HepG2 (cell line): ENCODE data around the gene F7. TPM values are rescaled to one million over a fixed set of nuclear protein-coding genes. Genes with fewer than 3 reads are reported as not detected.

Experiments used
- ATAC-seq: fragments of 200-7000 bp; cut with Tn5 transposase; 3 replicates; pipeline ENCODE4 v1.9.1; 2020; ENCODE audit warnings: mild to moderate bottlenecking, moderate library complexity
- BruUV-seq: library from RNA; stranded (reverse); fragments of 400-500 nt; replicated peaks from 2 replicates; lab custom pipeline; 2021; lab: Mats Ljungman, UMichigan
- CTCF ChIA-PET: fragments of 300-600 bp; formaldehyde crosslinking; extraction: SDS; loops from one replicate; lab custom pipeline; 2021; ENCODE audit warnings: low total read pairs, inconsistent platforms, low intra/inter-chr PET ratio; lab: Yijun Ruan, JAX
- POLR2A ChIA-PET: fragments of 350-600 bp; sonication (Branson Sonifier 250); formaldehyde crosslinking; loops from one replicate; lab custom pipeline; 2020; ENCODE audit warnings: antibody characterized with exemption, inconsistent platforms; lab: Yijun Ruan, JAX
- DNase-seq: peaks from one replicate; pipeline ENCODE4 v3.0.0-alpha.2; 2015; ENCODE audit warnings: low spot score
- FAIRE-seq: peaks from 3 replicates; lab custom pipeline; 2011; peaks lifted over from hg19 to GRCh38; lab: Jason Lieb, UNC
- H2AFZ ChIP-seq: one replicate; pipeline ENCODE4 v1.6.1; 2011; ENCODE audit warnings: low read length, inconsistent platforms
- H3K27ac ChIP-seq: fragments of 300-600 bp; 3 replicates; pipeline ENCODE4 v1.8.0; 2011; ENCODE audit warnings: mixed run types, mild to moderate bottlenecking, mixed read lengths, low read length, inconsistent platforms; ENCODE audit not compliant: insufficient read depth; ENCODE audit errors: extremely low read length
- H3K27me3 ChIP-seq, 2 experiments: fragments of 200-600 bp in 1 of 2; 2 replicates in 1 of 2; 3 replicates in 1 of 2; pipeline versions ENCODE4 v1.6.0 to v1.8.0; 2011; ENCODE audit warnings: low read length in 2 of 2, mild to moderate bottlenecking in 2 of 2, moderate library complexity in 2 of 2, inconsistent platforms in 1 of 2; ENCODE audit not compliant: insufficient read depth in 2 of 2, control insufficient read depth in 1 of 2
- H3K36me3 ChIP-seq, 2 experiments: fragments of 200-600 bp in 1 of 2; replicated peaks in 1 of 2; 2 replicates in 1 of 2; 3 replicates in 1 of 2; pipeline versions ENCODE4 v1.5.1 to v1.8.0; 2011; ENCODE audit warnings: low read length in 2 of 2, inconsistent platforms in 1 of 2; ENCODE audit not compliant: insufficient read depth in 2 of 2, control insufficient read depth in 1 of 2
- H3K4me1 ChIP-seq: 2 replicates; pipeline ENCODE4 v1.5.1; 2012; ENCODE audit warnings: low read length, inconsistent platforms; ENCODE audit not compliant: insufficient read depth
- H3K4me2 ChIP-seq: 2 replicates; pipeline ENCODE4 v1.6.0; 2011; ENCODE audit warnings: low read depth, low read length, inconsistent platforms
- H3K4me3 ChIP-seq, 3 experiments: fragments of 200-600 bp in 1 of 3; sonication (generic), shearing (Covaris generic) in 1 of 3; replicated peaks in 1 of 3; 2 replicates each; pipeline ENCODE4 v1.5.1; 2011 to 2016; ENCODE audit warnings: low read length in 3 of 3, inconsistent platforms in 2 of 3, low read depth in 2 of 3, mild to moderate bottlenecking in 2 of 3, control low read depth in 1 of 3, mixed read lengths in 1 of 3; ENCODE audit not compliant: insufficient read depth in 1 of 3
- H3K79me2 ChIP-seq: one replicate; pipeline ENCODE4 v1.6.1; 2011; ENCODE audit warnings: low read length, inconsistent platforms; ENCODE audit not compliant: insufficient read depth
- H3K9ac ChIP-seq: 2 replicates; pipeline ENCODE4 v1.6.0; 2011; ENCODE audit warnings: mild to moderate bottlenecking, low read depth, low read length, inconsistent platforms; ENCODE audit not compliant: insufficient read depth
- H3K9me3 ChIP-seq: 2 replicates; pipeline ENCODE4 v1.5.1; 2012; ENCODE audit warnings: mild to moderate bottlenecking, low read length
- H4K20me1 ChIP-seq: 2 replicates; pipeline ENCODE4 v1.6.0; 2011; ENCODE audit warnings: inconsistent platforms, mild to moderate bottlenecking, low read length, moderate library complexity; ENCODE audit not compliant: insufficient read depth
- NFKBIZ ChIP-seq: IDR thresholded peaks from 2 replicates; pipeline ENCODE4 v1.6.1; 2018; ENCODE audit warnings: missing genetic modification reagents, missing compliant biosample characterization
- ZNF264 ChIP-seq: sonication (generic); formaldehyde crosslinking; IDR thresholded peaks from 2 replicates; pipeline ENCODE4 v1.4.0; 2020; ENCODE audit warnings: missing genetic modification reagents
- WGBS: methylation state at CpG from one replicate; pipeline ENCODE4 v1.1.6; 2017; ENCODE audit warnings: low lambda C conversion rate; 5-methylcytosine and 5-hydroxymethylcytosine counted together
- in situ Hi-C: cut with HindIII; loops from 2 replicates; pipeline ENCODE4 v1.10.0; 2017; ENCODE audit warnings: low pct_unique_long_range_greater_than_20kb; ENCODE audit not compliant: extremely low pct_ligation_motif_present
- intact Hi-C: fragments of 100-400 bp; cut with micrococcal nuclease; formaldehyde crosslinking; loops from one replicate; pipeline ENCODE4 v1.10.0; 2022; ENCODE audit not compliant: unreplicated experiment
- polyA plus RNA-seq, 8 experiments: library from polyadenylated mRNA; depleted of rRNA in 3 of 8; stranded (reverse) in 7 of 8; unstranded in 1 of 8; fragments of >200 nt; fragmentation: Illumina TruSeq in 4 of 8; extraction: Trizol in 4 of 8; gene quantifications; 2 replicates each; pipeline versions ENCODE4 v1.2.1 to v1.2.3, GENCODE V29; 2011 to 2016; ENCODE audit warnings: low read depth in 4 of 8, missing spikeins in 1 of 8, mixed read lengths in 1 of 8; ENCODE audit not compliant: insufficient read depth in 1 of 8
- total RNA-seq, 5 experiments: library from RNA; depleted of rRNA; stranded (reverse); fragments of >200 nt; fragmentation: Illumina TruSeq; extraction: Trizol; gene quantifications; 2 replicates each; pipeline ENCODE4 v1.2.3, GENCODE V29; 2016; ENCODE audit warnings: low read depth in 1 of 5
- TF ChIP-seq, protein P1 (sequence below): IDR thresholded peaks from 2 replicates; pipeline ENCODE4 v1.6.1; 2016; ENCODE audit warnings: missing compliant biosample characterization, missing genetic modification reagents, borderline replicate concordance
- TF ChIP-seq, protein P2 (sequence below): sonication (generic); formaldehyde crosslinking; IDR thresholded peaks from 2 replicates; pipeline ENCODE4 v1.5.1; 2020; ENCODE audit warnings: mild to moderate bottlenecking, missing genetic modification reagents, moderate library complexity

F7 gene
- total and polyA plus RNA-seq, 2 of the 13 experiments (the other 11 are each of a cell fraction or from before 2014, with no cell fraction given): 12.6 to 26.5 TPM

DNA sequence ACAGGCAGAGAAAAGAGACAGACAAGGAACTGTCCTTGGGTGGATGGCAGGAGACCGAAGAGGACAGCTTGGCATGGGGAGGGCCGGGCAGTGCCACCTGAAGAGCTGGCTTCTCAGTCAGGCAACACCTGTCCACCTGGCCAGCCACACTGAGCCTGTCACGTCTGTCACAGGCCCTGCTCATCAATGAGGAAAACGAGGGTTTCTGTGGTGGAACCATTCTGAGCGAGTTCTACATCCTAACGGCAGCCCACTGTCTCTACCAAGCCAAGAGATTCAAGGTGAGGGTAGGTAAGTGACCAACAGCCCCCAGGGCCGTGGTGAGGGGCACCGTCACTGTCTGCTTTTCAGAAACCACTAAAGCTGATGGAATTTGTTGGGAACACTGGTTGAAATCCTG lies 41.6 kb downstream of the F7 start:
- H2AFZ ChIP-seq: no peak overlapping the region
- no peak for ATAC-seq

More for the DNA sequence above, 41.6 kb downstream of the F7 start:
- TF ChIP-seq ZNF264 (CRISPR knock-in tag) (no peak), NFKBIZ (CRISPR knock-in tag) (no peak)
- TF ChIP-seq, protein P1, sequence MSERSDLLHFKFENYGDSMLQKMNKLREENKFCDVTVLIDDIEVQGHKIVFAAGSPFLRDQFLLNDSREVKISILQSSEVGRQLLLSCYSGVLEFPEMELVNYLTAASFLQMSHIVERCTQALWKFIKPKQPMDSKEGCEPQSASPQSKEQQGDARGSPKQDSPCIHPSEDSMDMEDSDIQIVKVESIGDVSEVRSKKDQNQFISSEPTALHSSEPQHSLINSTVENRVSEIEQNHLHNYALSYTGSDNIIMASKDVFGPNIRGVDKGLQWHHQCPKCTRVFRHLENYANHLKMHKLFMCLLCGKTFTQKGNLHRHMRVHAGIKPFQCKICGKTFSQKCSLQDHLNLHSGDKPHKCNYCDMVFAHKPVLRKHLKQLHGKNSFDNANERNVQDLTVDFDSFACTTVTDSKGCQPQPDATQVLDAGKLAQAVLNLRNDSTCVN (CRISPR knock-in tag): no peak
- TF ChIP-seq, protein P2, sequence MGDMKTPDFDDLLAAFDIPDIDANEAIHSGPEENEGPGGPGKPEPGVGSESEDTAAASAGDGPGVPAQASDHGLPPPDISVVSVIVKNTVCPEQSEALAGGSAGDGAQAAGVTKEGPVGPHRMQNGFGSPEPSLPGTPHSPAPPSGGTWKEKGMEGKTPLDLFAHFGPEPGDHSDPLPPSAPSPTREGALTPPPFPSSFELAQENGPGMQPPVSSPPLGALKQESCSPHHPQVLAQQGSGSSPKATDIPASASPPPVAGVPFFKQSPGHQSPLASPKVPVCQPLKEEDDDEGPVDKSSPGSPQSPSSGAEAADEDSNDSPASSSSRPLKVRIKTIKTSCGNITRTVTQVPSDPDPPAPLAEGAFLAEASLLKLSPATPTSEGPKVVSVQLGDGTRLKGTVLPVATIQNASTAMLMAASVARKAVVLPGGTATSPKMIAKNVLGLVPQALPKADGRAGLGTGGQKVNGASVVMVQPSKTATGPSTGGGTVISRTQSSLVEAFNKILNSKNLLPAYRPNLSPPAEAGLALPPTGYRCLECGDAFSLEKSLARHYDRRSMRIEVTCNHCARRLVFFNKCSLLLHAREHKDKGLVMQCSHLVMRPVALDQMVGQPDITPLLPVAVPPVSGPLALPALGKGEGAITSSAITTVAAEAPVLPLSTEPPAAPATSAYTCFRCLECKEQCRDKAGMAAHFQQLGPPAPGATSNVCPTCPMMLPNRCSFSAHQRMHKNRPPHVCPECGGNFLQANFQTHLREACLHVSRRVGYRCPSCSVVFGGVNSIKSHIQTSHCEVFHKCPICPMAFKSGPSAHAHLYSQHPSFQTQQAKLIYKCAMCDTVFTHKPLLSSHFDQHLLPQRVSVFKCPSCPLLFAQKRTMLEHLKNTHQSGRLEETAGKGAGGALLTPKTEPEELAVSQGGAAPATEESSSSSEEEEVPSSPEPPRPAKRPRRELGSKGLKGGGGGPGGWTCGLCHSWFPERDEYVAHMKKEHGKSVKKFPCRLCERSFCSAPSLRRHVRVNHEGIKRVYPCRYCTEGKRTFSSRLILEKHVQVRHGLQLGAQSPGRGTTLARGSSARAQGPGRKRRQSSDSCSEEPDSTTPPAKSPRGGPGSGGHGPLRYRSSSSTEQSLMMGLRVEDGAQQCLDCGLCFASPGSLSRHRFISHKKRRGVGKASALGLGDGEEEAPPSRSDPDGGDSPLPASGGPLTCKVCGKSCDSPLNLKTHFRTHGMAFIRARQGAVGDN (CRISPR knock-in tag): peak; percentile 23; the same call in 1 of the 2 replicates
- H3K9ac ChIP-seq: no peak overlapping the region
- peaks cover 35% of the 10 kb centered on the region for H3K4me1 ChIP-seq
- peaks cover 20% of the 10 kb centered on the region for H3K79me2 ChIP-seq
- no peak for FAIRE-seq
- no peaks in the 10 kb centered on the region for H3K9me3 ChIP-seq
- WGBS: 90% methylated on average over 7 of the region's 8 CpGs
- POLR2A ChIA-PET: interaction anchor here (1.2 to 1.6 kb wide), 2 partner anchors 36 to 62 kb away, joined by 3 to 4 read pairs; partner anchors contain the start of genes CUL4A and PCID2
- H4K20me1 ChIP-seq: no peaks in the 10 kb centered on the region
- in situ Hi-C loops: no loop called here
- H3K27me3 ChIP-seq: no peaks in the 10 kb centered on the region
- H3K27ac ChIP-seq: no peak overlapping the region
- BruUV-seq: no TSS peak
- H3K36me3 ChIP-seq: peaks cover 11 to 36% of the 10 kb centered on the region in 2 experiments; a peak in 3 of 5 replicates
- CTCF ChIA-PET: no interaction called here
- H3K4me2 ChIP-seq: no peak overlapping the region
- no peak for DNase-seq
- intact Hi-C loops: loop anchor here (5.0 kb wide), 1 partner anchor 455 kb away; the partner anchor contains the start of gene ATP11A
- no peak overlapping the region for H3K4me3 ChIP-seq
